NCI-H2029 (cell line): ENCODE results near the gene AKAP1.

Source experiments
- DNase-seq: peaks from one replicate; lab custom pipeline; 2025; lab: John Stamatoyannopoulos, UW

Gene AKAP1

DNA sequence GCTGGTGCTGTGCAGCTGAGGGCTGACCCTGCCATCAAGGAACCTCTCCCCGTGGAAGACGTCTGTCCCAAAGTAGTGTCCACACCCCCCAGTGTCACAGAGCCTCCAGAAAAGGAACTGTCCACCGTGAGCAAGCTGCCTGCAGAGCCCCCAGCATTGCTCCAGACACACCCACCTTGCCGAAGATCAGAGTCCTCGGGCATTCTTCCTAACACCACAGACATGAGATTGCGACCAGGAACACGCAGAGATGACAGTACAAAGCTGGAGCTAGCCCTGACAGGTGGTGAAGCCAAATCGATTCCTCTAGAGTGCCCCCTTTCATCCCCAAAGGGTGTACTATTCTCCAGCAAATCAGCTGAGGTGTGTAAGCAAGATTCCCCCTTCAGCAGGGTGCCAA lies 20.5 kb downstream of the AKAP1 start:
- DNase-seq: no peak

DNA sequence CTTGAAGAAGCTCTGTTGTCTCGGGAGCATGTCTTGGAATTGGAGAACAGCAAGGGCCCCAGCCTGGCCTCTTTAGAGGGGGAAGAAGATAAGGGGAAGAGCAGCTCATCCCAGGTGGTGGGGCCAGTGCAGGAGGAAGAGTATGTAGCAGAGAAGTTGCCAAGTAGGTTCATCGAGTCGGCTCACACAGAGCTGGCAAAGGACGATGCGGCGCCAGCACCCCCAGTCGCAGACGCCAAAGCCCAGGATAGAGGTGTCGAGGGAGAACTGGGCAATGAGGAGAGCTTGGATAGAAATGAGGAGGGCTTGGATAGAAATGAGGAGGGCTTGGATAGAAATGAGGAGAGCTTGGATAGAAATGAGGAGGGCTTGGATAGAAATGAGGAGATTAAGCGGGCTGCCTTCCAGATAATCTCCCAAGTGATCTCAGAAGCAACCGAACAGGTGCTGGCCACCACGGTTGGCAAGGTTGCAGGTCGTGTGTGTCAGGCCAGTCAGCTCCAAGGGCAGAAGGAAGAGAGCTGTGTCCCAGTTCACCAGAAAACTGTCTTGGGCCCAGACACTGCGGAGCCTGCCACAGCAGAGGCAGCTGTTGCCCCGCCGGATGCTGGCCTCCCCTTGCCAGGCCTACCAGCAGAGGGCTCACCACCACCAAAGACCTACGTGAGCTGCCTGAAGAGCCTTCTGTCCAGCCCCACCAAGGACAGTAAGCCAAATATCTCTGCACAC lies 21.2 kb downstream of the AKAP1 start:
- DNase-seq: peak; percentile 24

DNA sequence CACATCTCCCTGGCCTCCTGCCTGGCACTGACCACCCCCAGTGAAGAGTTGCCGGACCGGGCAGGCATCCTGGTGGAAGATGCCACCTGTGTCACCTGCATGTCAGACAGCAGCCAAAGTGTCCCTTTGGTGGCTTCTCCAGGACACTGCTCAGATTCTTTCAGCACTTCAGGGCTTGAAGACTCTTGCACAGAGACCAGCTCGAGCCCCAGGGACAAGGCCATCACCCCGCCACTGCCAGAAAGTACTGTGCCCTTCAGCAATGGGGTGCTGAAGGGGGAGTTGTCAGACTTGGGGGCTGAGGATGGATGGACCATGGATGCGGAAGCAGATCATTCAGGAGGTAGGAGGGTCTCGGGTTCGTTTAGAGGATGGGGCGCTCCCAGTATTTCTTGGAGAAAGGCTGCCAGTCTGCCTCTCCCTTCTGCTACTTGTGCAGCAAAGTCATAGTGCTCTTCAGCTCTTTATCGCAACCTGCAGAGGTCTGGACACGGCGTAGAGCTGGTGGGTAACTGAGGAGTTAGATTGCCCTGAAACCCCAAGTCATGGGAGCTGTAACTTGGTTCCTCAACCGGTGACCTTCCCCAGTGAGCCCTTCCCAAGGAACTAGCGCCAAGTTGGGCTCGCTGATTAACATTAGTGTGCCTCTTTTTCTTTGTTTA lies 21.9 kb downstream of the AKAP1 start:
- DNase-seq: no peak

DNA sequence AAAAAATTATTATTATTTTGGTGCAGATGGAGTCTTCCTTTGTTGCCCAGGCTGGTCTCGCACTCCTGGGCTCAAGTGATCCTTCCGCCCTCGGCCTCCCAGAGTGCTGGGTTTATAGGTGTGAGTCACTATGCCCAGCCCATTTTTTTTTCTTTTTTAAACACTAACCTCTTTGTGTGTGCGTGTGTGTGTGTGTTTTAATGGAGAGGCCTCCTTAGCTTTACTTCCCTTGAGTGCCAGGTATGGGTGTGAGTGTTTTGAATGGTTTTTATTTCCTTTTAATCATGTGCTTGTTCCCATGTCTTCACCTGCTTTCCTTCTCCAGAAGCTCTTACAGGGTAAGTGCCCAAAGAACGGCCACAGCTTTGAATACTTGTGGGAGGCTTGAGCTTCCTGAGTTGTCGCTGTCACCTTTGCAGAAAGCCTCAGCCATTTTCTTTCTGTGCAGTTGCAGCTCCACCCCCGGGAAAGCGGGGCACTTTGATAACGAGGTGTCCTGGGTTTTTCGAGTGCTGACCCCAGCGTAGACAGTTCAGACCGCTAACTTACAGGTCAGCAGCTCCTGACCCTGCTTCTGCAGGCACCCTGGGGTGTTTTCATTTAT lies 22.6 kb downstream of the AKAP1 start:
- peak; percentile 72 for DNase-seq

DNA sequence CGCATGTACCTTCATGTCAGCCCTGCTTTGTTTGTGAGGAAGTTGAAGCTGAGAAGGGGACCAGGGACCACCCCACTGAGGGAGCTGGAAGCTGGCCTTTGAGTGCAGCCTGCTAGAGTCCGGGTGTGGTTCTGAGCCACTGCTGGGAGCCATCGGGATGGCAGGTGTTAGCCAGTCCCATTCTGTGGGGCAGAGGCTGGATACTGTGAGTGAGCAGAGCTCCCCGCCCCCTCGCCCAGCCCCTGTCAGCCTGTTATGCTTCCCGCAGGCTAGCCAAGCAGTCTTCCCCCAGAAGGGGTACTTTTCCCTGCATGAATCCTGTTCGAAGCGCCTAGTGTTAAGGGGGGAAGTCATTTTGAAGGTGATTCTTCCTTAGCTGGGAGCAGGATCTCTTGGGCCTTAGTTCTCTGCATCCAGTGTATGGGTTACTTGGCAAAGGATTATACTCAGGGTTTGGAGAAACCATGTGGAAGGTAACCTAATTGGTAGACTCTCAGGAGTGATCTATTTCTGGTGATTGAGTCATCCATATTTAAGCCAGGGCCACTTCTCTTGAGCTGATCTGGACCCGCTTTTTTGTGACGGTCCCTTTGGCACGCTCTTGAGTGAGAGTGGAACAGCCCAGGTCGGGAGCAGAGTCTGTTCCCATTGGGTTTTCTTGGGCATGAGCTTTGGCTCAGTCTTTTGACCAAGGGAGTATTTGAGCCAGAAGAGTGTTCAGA lies 23.8 kb downstream of the AKAP1 start:
- DNase-seq: no peak

DNA sequence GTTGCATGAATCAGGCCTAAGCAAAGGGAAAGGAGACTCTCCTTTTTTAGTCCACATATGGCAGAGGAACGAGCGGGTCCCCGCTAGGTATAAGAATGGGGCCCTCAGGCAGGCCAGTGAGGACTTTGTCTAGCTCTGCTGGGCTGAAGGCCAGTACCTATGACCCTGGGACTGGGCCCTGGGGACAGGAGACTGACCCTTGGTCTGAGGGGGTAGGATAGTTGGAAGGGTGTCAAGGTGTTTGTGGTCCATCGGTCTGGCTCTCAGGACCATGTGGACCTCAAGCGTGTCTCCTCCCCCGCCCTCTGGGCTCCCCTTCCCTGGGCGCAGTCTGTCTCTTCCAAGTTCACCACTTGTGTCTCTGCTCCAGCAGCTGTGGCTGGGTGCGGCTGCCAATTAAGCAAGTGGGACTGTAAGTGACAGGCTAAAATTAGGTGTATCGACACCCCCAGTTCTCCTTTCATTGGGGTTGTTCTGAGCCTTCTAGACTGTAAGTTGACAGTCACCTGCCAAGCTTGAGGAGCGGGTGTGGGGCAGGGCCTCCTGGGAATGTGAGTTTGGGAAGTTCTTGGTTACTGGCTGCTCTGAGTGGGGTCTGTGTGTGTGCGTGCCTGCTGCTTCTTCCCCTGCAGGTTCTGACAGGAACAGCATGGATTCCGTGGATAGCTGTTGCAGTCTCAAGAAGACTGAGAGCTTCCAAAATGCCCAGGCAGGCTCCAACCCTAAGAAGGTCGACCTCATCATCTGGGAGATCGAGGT lies 24.5 kb downstream of the AKAP1 start:
- DNase-seq: no peak

DNA sequence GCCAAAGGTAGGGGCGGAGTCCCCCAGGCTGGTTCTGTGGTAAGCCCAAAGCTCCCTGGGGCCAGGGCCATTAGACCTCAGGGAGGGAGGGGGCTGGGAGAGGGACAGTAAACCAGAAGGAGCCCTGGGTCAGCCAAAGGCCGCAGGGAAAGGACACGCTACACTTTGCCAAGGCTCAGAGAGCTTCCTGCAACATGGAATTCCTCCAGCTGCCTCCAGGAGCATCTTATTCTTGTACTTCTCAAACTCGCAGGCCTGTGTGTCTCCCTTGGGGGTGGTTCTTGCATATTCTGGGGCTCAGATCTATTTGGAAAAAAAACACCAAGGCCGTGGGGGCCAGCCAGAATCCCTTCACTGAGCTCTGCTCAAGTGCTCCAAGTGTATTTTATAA lies 25.1 kb downstream of the AKAP1 start:
- DNase-seq: no peak

DNA sequence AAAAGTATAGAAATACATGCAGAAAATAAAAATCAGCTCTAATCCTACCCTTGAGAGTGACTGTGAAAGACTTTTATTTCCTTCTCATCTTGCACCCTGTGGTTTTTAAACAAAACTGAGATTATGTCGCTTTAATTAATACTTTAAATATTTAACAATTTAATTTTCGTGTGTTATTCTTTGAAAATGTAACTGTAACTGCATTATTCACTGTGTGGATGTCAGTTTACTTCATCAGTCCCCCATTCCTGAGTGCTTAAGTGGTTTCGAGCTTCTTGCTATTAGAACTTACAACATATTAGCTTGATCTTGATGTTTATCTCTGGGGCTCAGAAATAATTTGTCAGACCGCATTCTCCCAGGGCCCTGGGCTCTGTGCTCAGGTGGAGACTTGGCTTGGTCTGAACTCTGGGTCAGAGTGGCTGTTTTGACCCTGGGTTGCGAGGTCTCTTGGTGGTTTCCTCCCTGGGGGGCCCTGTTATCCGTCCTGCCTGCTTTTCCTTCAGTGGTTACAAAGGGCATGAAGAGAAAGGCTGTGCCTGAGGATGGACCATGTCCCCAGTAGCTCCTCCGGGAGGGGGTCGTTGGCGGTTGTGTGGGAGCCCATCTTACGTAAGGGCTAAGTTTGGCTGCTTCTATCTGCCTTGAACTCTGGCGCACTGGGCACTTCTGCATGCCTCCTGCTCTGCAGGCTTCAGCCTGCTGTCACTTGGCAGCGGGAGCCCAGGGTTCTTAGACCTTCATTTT lies 25.7 kb downstream of the AKAP1 start:
- DNase-seq: no peak

DNA sequence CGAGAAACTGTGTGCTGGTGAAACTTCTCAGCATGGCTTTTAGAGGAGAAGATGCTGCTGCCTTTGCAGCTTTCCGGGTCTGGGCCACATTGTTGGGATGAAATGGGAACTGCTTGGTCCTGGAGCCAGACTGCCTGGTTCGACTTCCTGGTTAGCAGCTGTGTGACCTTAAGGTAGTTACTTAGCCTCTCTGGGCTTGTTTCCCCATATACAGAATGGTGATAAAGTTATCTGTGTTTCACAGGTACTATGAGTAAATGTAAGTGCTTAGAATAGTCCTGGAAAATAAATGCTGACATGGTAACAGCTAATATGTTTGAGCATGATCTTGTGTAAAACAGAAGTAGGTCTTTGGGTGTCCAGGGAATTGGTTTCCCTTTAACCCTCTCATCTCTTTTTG lies 26.3 kb downstream of the AKAP1 start:
- DNase-seq: no peak

DNA sequence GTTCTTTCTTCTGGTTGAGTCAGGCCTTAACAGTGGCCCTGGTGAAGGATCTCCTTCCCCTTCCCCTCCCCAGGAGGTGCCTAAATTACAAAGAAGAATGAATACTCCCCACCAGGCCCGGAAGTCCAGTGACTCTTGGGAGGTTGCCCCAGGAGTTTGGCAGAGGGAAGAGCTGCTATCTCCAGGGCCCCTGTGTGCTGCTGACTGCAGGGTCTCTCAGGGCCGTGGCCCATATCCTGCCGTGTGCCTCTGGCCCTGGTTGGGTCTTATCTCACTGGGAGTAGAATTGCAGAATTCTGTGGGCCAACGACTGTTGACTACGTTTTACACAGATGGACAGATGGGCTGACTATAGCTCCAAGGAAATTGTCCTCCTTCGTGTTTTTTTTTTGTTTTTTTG lies 28.0 kb downstream of the AKAP1 start:
- no peak for DNase-seq

DNA sequence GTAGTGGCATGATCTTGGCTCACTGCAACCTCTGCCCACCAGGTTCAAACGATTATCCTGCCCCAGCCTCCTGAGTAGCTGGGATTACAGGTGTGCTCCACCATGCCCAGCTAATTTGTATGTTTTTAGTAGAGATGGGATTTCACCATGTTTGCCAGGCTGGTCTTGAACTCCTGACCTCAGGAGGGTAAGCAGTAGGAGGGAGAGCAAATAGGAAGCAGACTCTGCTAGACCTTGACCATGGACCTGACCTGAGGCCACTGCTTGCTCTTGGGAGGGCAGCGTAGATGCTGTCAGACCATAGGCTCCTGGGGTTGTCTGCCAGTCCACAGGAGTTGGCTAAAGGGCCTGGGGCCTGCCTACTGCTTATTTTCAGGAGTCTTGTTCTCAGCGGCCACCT lies 28.6 kb downstream of the AKAP1 start:
- DNase-seq: no peak

DNA sequence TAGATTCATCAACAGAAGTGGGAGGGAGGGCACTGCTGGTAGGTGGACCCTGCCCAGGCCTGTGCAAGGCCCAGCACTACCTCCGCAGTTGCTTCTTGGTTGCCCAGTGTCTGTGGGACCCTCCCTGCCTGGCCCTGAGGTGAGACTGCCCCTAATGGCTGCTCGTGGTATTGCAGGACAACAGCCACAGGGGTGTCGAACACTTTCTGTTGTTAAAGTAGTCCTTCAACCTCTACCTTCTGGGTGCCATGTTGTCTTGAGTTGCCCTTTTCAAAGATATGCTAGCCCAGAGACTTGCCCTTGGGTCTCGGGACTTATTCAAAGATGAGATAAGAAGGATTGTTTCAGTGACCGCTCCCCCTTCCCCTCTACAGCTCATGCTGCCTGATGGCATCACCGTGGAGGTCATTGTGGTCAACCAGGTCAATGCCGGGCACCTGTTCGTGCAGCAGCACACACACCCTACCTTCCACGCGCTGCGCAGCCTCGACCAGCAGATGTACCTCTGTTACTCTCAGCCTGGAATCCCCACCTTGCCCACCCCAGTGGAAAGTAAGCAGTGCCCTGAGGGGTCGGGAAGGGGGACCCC lies 29.1 kb downstream of the AKAP1 start:
- peak; percentile 12 for DNase-seq

DNA sequence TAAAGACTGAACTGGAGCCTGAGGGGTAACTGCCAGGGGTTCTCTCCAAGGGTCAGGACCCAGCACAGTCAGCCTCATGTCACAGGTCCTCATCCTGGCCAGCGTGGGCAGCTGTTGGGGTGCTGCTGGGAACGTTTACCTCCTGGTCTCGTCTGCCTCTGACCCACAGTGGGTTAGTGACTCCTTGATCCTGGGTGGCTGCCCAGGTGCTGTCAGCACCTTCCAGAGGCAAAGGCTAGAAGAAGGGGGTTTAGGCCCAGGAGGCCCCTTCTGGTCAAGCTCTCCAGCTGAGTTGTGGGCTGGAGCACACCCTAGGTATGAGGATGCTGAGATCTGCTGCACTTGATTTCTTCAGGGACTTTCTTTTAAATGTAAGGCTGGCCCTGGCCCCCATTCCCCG lies 30.3 kb downstream of the AKAP1 start:
- no peak for DNase-seq

DNA sequence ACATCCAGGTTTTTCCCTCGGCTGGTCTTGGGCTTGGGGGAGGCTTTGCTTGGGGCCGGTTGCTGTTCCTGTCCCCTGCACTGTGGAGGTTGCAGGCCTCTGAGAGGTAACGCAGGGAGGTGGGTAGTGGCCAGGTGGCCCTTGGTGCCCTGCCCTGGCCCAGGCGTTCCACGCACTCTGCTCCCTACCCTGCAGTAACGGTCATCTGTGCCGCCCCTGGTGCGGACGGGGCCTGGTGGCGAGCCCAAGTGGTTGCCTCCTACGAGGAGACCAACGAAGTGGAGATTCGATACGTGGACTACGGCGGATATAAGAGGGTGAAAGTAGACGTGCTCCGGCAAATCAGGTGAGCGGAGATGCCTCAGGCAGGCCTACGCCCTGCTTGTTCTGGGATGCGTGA lies 30.9 kb downstream of the AKAP1 start:
- DNase-seq: no peak

DNA sequence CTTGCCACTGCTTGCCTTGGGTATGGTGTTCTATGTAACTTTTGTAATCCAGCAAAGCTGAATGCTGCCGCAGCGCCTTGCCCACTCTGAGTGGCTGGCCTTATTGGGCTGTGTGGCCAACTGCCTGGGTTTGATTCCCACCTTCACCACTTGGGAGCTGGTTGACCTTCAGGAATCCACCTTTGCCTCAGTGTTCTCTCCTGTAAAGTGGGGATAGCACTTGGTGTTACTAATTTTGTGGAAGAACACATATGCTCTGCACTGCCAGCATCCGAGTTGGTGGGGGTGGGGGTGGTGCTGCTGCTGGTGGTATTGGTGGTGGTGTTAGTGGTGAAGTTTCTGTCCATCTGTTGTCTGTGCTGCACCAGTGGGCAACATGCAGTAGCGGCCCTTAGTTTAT lies 32.8 kb downstream of the AKAP1 start:
- no peak for DNase-seq

DNA sequence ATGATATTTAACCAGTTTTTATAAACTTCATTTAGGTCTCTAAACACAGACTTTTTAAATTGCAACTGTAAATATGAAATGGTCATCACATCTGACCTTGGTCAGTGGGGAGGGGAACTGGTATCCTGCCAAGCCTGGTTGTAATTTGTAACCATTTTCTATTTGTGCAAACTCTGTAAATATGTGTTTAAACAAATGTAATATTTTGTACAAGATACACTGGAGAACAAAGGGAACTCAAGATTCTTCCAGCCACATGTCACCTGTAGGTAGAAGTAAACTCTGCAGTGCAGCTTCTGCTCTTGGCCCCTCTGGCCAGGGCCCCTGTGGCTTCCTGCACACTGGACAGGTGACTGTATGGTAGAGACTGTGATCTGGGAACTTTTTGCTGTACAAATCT lies 35.8 kb downstream of the AKAP1 start:
- DNase-seq: no peak

DNA sequence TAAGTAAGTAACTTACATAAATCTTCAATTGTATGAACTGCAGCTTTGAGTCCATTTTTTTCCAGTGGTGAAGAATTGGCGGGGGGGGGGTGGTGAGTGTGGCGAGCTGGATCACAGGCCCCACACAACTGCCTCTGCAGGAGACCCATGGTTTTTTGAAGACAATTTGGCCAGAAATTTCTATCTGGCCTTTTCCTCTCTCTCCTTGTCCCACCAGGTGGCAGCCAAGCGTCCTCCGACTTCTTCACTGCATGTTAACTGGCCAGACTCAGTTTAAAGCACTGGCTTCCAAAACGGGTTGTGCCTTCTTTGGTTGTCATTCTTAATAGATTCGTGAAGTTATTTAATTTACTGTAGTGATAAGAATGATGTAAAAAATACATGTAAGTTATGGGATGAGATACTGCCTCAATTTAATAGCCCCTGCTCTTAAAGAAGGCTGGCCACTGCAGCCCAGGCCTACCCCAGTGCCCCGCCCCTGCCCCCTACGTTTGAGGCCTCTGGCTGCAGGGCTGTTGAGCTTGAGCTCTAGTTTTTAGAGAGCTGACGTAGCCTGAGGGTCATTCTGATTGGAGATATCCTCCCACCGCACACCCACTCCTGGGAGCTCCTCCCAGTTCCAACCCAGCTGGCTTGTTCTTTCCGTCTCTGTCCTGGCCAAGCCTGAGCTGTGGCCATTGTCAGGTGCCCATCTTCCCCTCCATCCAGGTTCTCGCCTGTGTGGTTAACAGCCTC lies 36.4 kb downstream of the AKAP1 start:
- DNase-seq: no peak

DNA sequence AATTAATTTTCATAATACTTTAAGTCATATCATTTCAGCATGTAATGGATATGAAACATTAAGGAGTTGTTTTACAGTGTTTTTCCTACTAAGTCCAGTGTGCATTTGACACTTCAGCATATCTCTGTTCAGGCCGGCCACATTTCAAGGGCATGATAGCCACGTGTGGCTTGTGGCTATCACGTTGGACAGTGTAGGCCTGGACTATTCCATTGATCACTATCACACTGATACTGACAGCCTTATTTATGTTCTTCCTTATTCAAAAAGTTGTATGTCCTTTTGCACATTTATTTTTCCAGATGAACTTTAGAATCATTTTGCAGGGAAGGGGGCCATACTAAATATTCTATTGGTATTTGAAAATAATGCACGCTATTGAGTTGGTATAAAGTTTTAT lies 39.0 kb downstream of the AKAP1 start:
- no peak for DNase-seq

DNA sequence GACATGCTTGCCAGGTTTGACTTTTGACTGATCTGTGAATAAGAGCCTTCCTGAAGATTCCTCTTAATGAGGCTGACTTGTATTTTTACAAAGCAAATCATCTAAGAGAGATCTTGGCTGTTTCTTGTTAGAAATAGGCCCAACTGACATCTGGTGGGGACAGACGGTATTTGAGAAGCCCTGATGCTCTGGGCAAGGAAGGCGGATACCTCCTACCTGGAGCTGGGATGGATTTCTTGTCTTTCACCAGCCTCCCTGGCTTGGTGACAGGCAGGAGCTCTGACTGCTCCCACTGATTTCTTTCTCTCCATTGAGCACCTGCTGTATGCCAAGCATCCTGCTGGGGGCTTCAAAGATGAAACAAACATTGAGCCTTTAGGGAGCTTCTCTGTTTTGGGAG lies 40.4 kb downstream of the AKAP1 start:
- no peak for DNase-seq

DNA sequence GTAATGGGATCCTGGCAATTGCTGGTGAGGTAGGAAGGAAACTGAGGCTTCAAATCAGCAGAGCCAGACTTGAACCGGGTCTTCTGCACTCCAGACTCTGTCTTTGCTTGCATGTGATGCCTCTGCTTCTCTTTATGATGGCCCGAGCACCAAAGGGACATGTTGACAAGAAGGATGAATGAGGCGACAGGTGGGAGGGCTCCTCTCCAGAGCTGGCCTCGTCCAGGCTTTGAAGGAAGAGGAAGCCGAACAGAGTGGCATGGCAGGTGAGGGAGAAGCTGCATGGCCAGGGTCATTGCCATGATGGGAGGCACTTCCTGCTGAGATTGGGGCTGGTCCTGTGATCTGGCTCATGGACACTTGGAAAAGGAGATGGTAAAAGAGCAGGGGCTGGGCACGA lies 40.8 kb downstream of the AKAP1 start:
- DNase-seq: no peak
